HG03060 (cell line): ENCODE results near the gene AKR7A3.
"Not testable (repeated sequence)": the region's sequence is repeated elsewhere in the genome, so short reads cannot be mapped to it uniquely, and the experiment has no call there.

Experiments
- ATAC-seq: cut with Tn5 transposase; IDR thresholded peaks from one replicate; pipeline ENCODE4 v1.9.1; 2021; ENCODE audit warnings: low read depth, moderate number of reproducible peaks; ENCODE audit not compliant: unreplicated experiment

Gene AKR7A3

GRCh38 chr1:19257178-19257914 lies 31.2 kb downstream of the AKR7A3 start:
- no peak for ATAC-seq

- not testable (repeated sequence) for ATAC-seq
These were observed 32.3 kb downstream of the AKR7A3 start for GRCh38 chr1:19256301-19256700.

- no peak for ATAC-seq
These were observed 33.3 kb downstream of the AKR7A3 start for GRCh38 chr1:19255288-19255687.

- no peak for ATAC-seq
These were observed 34.2 kb downstream of the AKR7A3 start for GRCh38 chr1:19254416-19254815.

GRCh38 chr1:19251305-19252196 lies 37.0 kb downstream of the AKR7A3 start, which contains the start of the genes EMC1 and MRTO4:
TSS of gene EMC1 (minus strand) at chr1:19251524. CDS start at chr1:19251509, 15 bp downstream.
TSS of gene MRTO4 (plus strand) at chr1:19251805. CDS start at chr1:19251836, 31 bp downstream.
- ATAC-seq: peak; percentile 49

- no peak for ATAC-seq
These were observed 37.8 kb downstream of the AKR7A3 start for GRCh38 chr1:19250629-19251304.

GRCh38 chr1:19240673-19241538 lies 47.7 kb downstream of the AKR7A3 start:
- no peak for ATAC-seq

- ATAC-seq: no peak
These were observed 48.7 kb downstream of the AKR7A3 start for GRCh38 chr1:19239876-19240275.

GRCh38 chr1:19234224-19234623 lies 54.3 kb downstream of the AKR7A3 start:
- ATAC-seq: no peak
